H1 (cell line): ENCODE results near the gene CYTL1. TPM values are rescaled to one million over a fixed set of nuclear protein-coding genes. Genes with fewer than 3 reads are reported as not detected.

Source experiments
- CTCF ChIA-PET: fragments of 300-600 bp; sonication (Branson Sonifier 250); formaldehyde crosslinking; loops from one replicate; lab custom pipeline; 2021; ENCODE audit not compliant: partially characterized antibody; lab: Charles Lee
- POLR2A ChIA-PET: fragments of 300-600 bp; sonication (Branson Sonifier 250); formaldehyde crosslinking; loops from one replicate; lab custom pipeline; 2021; ENCODE audit warnings: inconsistent platforms; ENCODE audit not compliant: partially characterized antibody; lab: Charles Lee
- DNase-seq, 2 experiments: peaks; one replicate each; pipeline versions ENCODE4 v3.0.0 to v3.0.0-alpha.2; 2010 to 2022; ENCODE audit warnings: low spot score in 2 of 2, low read depth in 1 of 2, mixed read lengths in 1 of 2
- FAIRE-seq: peaks from 2 replicates; lab custom pipeline; 2011; peaks lifted over from hg19 to GRCh38; lab: Jason Lieb, UNC
- H2AFZ ChIP-seq: 2 replicates; pipeline ENCODE4 v1.8.1; 2012; ENCODE audit warnings: low read length, inconsistent platforms
- H2AK5ac ChIP-seq: 2 replicates; pipeline ENCODE4 v1.6.1; 2013; ENCODE audit warnings: low read depth, low read length
- H2BK120ac ChIP-seq: replicated peaks from 2 replicates; pipeline ENCODE3; 2013; ENCODE audit warnings: low read depth, low read length, inconsistent platforms
- H2BK12ac ChIP-seq: 2 replicates; pipeline ENCODE4 v1.6.1; 2013; ENCODE audit warnings: low read depth, low read length
- H2BK15ac ChIP-seq: 2 replicates; pipeline ENCODE4 v1.6.1; 2013; ENCODE audit warnings: low read length
- H2BK20ac ChIP-seq: 2 replicates; pipeline ENCODE4 v1.6.1; 2013; ENCODE audit warnings: low read length
- H2BK5ac ChIP-seq: 2 replicates; pipeline ENCODE4 v1.6.1; 2013; ENCODE audit warnings: low read depth, low read length
- H3K14ac ChIP-seq: 2 replicates; pipeline ENCODE4 v1.6.1; 2013; ENCODE audit warnings: inconsistent platforms; ENCODE audit not compliant: insufficient read length
- H3K18ac ChIP-seq: 2 replicates; pipeline ENCODE4 v1.6.1; 2013; ENCODE audit warnings: low read length; ENCODE audit errors: extremely low read depth
- H3K23ac ChIP-seq: 2 replicates; pipeline ENCODE4 v1.6.1; 2013; ENCODE audit warnings: inconsistent platforms; ENCODE audit not compliant: insufficient read length
- H3K23me2 ChIP-seq: 2 replicates; pipeline ENCODE4 v1.6.1; 2013; ENCODE audit warnings: low read depth, low read length
- H3K27ac ChIP-seq: 2 replicates; pipeline ENCODE4 v1.6.1; 2011; ENCODE audit warnings: low read depth, low read length, inconsistent platforms
- H3K27me3 ChIP-seq, 4 experiments: replicated peaks in 1 of 4; 1 replicate in 1 of 4; 2 replicates in 3 of 4; pipeline versions ENCODE4 v1.6.1 to v1.8.1; 2011 to 2013; ENCODE audit warnings: low read length in 3 of 4, mild to moderate bottlenecking in 3 of 4, inconsistent platforms in 2 of 4, mixed read lengths in 2 of 4, moderate library complexity in 1 of 4; ENCODE audit not compliant: control insufficient read depth in 3 of 4, insufficient read depth in 3 of 4; ENCODE audit errors: extremely low read depth in 1 of 4
- H3K36me3 ChIP-seq, 4 experiments: 2 replicates each; pipeline versions ENCODE4 v1.6.1 to v1.8.1; 2011 to 2013; ENCODE audit warnings: mild to moderate bottlenecking in 4 of 4, low read length in 3 of 4, moderate library complexity in 2 of 4, control low read depth in 1 of 4, inconsistent platforms in 1 of 4; ENCODE audit not compliant: insufficient read depth in 4 of 4, control insufficient read depth in 2 of 4
- H3K4ac ChIP-seq: replicated peaks from 2 replicates; pipeline ENCODE3; 2013; ENCODE audit warnings: low read length, low read depth, mixed read lengths, inconsistent platforms; ENCODE audit not compliant: insufficient read length
- H3K4me1 ChIP-seq, 4 experiments: replicated peaks in 1 of 4; 1 replicate in 1 of 4; 2 replicates in 3 of 4; pipeline versions ENCODE4 v1.6.1 to v1.8.1; 2011 to 2013; ENCODE audit warnings: low read length in 3 of 4, inconsistent platforms in 2 of 4, mixed read lengths in 1 of 4; ENCODE audit not compliant: insufficient read depth in 4 of 4, control insufficient read depth in 3 of 4
- H3K4me2 ChIP-seq, 2 experiments: 2 replicates each; pipeline versions ENCODE4 v1.6.1 to v1.8.1; 2011 to 2013; ENCODE audit warnings: low read depth in 2 of 2, low read length in 2 of 2, control low read depth in 1 of 2, inconsistent platforms in 1 of 2, mild to moderate bottlenecking in 1 of 2; ENCODE audit not compliant: insufficient read depth in 1 of 2
- H3K4me3 ChIP-seq, 4 experiments: fragments of 200-600, 300-600 bp in 1 of 4; sonication (generic), shearing (Covaris generic), sonication (Bioruptor Twin) in 1 of 4; 2 replicates each; pipeline versions ENCODE4 v1.5.1 to v1.8.1; 2011 to 2016; ENCODE audit warnings: low read length in 4 of 4, low read depth in 3 of 4, control low read depth in 2 of 4, inconsistent platforms in 2 of 4, mild to moderate bottlenecking in 2 of 4, mixed read lengths in 1 of 4, moderate library complexity in 1 of 4; ENCODE audit not compliant: insufficient read depth in 2 of 4; ENCODE audit errors: extremely low read depth in 1 of 4
- H3K56ac ChIP-seq: replicated peaks from 2 replicates; pipeline ENCODE3; 2013; ENCODE audit warnings: low read depth, mild to moderate bottlenecking, mixed read lengths, low read length, inconsistent platforms; ENCODE audit not compliant: insufficient read length
- H3K79me1 ChIP-seq: 2 replicates; pipeline ENCODE4 v1.6.1; 2013; ENCODE audit warnings: low read depth, low read length, control low read depth
- H3K79me2 ChIP-seq, 2 experiments: 2 replicates each; pipeline versions ENCODE4 v1.6.1 to v1.8.1; 2012 to 2013; ENCODE audit warnings: low read length in 2 of 2, mild to moderate bottlenecking in 2 of 2, inconsistent platforms in 1 of 2; ENCODE audit not compliant: insufficient read depth in 2 of 2, control insufficient read depth in 1 of 2
- H3K9ac ChIP-seq, 4 experiments: replicated peaks in 1 of 4; 1 replicate in 1 of 4; 2 replicates in 3 of 4; pipeline versions ENCODE4 v1.6.1 to v1.8.1; 2011 to 2013; ENCODE audit warnings: low read depth in 3 of 4, low read length in 3 of 4, control low read depth in 2 of 4, mild to moderate bottlenecking in 2 of 4, moderate library complexity in 2 of 4, inconsistent platforms in 1 of 4; ENCODE audit errors: extremely low read depth in 1 of 4
- H3K9me3 ChIP-seq, 2 experiments: 2 replicates each; pipeline versions ENCODE4 v1.6.1 to v1.8.1; 2012 to 2013; ENCODE audit warnings: mild to moderate bottlenecking in 2 of 2, moderate library complexity in 2 of 2, control low read depth in 1 of 2, inconsistent platforms in 1 of 2, low read depth in 1 of 2, low read length in 1 of 2, mixed read lengths in 1 of 2; ENCODE audit not compliant: insufficient read depth in 2 of 2
- H4K20me1 ChIP-seq, 2 experiments: replicated peaks in 1 of 2; 2 replicates each; pipeline versions ENCODE3 to v1.8.1; 2011 to 2013; ENCODE audit warnings: inconsistent platforms in 2 of 2, low read length in 2 of 2, mild to moderate bottlenecking in 1 of 2; ENCODE audit not compliant: insufficient read depth in 2 of 2, control insufficient read depth in 1 of 2
- H4K5ac ChIP-seq: 2 replicates; pipeline ENCODE4 v1.6.1; 2013; ENCODE audit warnings: low read length, low read depth, mixed read lengths, inconsistent platforms; ENCODE audit not compliant: insufficient read length
- H4K8ac ChIP-seq: 2 replicates; pipeline ENCODE4 v1.8.0; 2013; ENCODE audit warnings: mild to moderate bottlenecking, moderate library complexity, low read length, inconsistent platforms; ENCODE audit not compliant: insufficient read depth; ENCODE audit errors: extremely low read depth
- H4K91ac ChIP-seq: replicated peaks from 2 replicates; pipeline ENCODE3; 2013; ENCODE audit warnings: low read length, mixed read lengths, inconsistent platforms; ENCODE audit not compliant: insufficient read length
- BACH1 ChIP-seq: IDR thresholded peaks from 2 replicates; pipeline ENCODE4 v1.6.1; 2012; ENCODE audit warnings: low read length, improper control_type of control experiment
- BRCA1 ChIP-seq: IDR thresholded peaks from 2 replicates; pipeline ENCODE4 v1.6.1; 2012; ENCODE audit warnings: low read depth, low read length, improper control_type of control experiment
- CHD1 ChIP-seq: IDR thresholded peaks from 2 replicates; pipeline ENCODE4 v1.6.1; 2012; ENCODE audit warnings: low read depth, low read length, improper control_type of control experiment
- JUND ChIP-seq: IDR thresholded peaks from 2 replicates; pipeline ENCODE4 v1.6.1; 2011; ENCODE audit warnings: mild to moderate bottlenecking, improper control_type of control experiment, low read length
- POLR2AphosphoS5 ChIP-seq: IDR thresholded peaks from 2 replicates; pipeline ENCODE4 v1.6.1; 2011; ENCODE audit warnings: low read depth, low read length
- SAP30 ChIP-seq: fragments of 300-600 bp; sonication (generic); IDR thresholded peaks from 2 replicates; pipeline ENCODE4 v1.7.1; 2012; ENCODE audit warnings: low read length, moderate library complexity, mild to moderate bottlenecking, inconsistent platforms; ENCODE audit not compliant: insufficient read depth, insufficient replicate concordance
- TBP ChIP-seq: IDR thresholded peaks from 2 replicates; pipeline ENCODE4 v1.6.1; 2011; ENCODE audit warnings: low read depth, low read length, improper control_type of control experiment
- WGBS, 2 experiments: shearing (Covaris generic) in 1 of 2; methylation state at CpG; one replicate each; pipeline versions ENCODE4 v1.1.6 to v1.1.7; 2013 to 2015; ENCODE audit warnings: low lambda C conversion rate in 2 of 2, mixed read lengths in 2 of 2, inconsistent platforms in 1 of 2, low coverage in 1 of 2, missing lambda C conversion rate in 1 of 2; ENCODE audit not compliant: insufficient replicate concordance in 2 of 2, insufficient coverage in 1 of 2, insufficient read length in 1 of 2; ENCODE audit errors: extremely low coverage in 1 of 2, missing lambda C conversion rate in 1 of 2; 5-methylcytosine and 5-hydroxymethylcytosine counted together
- polyA plus RNA-seq, 7 experiments: library from polyadenylated mRNA; depleted of rRNA in 3 of 7; stranded (reverse) in 5 of 7; unstranded in 2 of 7; fragments of >200 nt in 5 of 7; fragments of 200-250 nt in 2 of 7; gene quantifications; 1 replicate in 5 of 7; 2 replicates in 1 of 7; 4 replicates in 1 of 7; pipeline versions ENCODE4 v1.2.1 to v1.2.3, GENCODE V29; 2011 to 2013; ENCODE audit warnings: missing spikeins in 2 of 7, mixed read lengths in 2 of 7
- total RNA-seq: library from RNA; stranded (reverse); fragmentation: NEBNext Ultra II Directional; extraction: Animal tissue kit (Norgen Biotek cat#: 25700); gene quantifications from 2 replicates; pipeline ENCODE4 v1.2.1, GENCODE V29; 2021
- TF ChIP-seq, protein P1 (sequence below): IDR thresholded peaks from 2 replicates; pipeline ENCODE4 v1.6.1; 2012; ENCODE audit warnings: inconsistent platforms

The CYTL1 gene
- total and polyA plus RNA-seq, 2 of the 8 experiments (the other 6 are each of a cell fraction or from before 2014, with no cell fraction given), result 8.6 to 9.8 TPM

DNA sequence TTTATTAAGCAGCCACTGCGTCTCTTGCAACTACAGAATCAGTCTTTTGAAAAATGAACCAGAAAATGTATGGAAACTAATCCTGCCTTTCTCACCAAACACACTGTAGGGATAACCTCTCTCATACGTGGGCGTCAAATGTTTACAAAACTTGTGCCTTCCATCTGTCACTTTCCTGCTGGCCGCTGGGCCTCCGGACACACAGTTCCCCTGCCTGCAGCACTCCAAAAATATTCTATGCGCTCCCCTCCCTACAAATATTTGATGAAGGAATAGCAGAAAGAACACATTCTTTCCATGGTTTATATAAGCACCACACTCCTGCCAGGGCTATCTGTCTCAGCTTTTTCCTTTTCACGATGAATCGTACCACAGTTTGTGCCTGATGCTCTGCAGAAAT is 14.9 kb upstream of the CYTL1 start:
- Histone ChIP-seq H4K20me1 (no peaks in the 10 kb centered on the region), H3K79me2 (no peaks in the 10 kb centered on the region), H4K8ac (no peak overlapping the region), H3K23ac (no peak overlapping the region), H2BK120ac (no peak overlapping the region), H2BK5ac (no peak overlapping the region), H3K4me3 (no peak overlapping the region), H2AK5ac (no peak overlapping the region), H3K18ac (no peak overlapping the region), H3K56ac (no peak overlapping the region), H3K14ac (no peak overlapping the region), H3K9ac (no peak overlapping the region), H4K5ac (no peak overlapping the region), H2BK15ac (no peak overlapping the region), H2AFZ (no peak overlapping the region), H4K91ac (no peak overlapping the region), H3K4ac (no peak overlapping the region), H3K79me1 (no peaks in the 10 kb centered on the region), H3K4me1 (no peaks in the 10 kb centered on the region), H2BK20ac (no peak overlapping the region), H3K27ac (no peak overlapping the region), H3K36me3 (no peaks in the 10 kb centered on the region), H3K4me2 (no peak overlapping the region), H2BK12ac (no peak overlapping the region), H3K27me3 (no peaks in the 10 kb centered on the region), H3K9me3 (no peaks in the 10 kb centered on the region), H3K23me2 (no peaks in the 10 kb centered on the region)
- no peak for TF ChIP-seq BRCA1
- TF ChIP-seq POLR2AphosphoS5, result no peak
- TF ChIP-seq TBP, result no peak
- TF ChIP-seq BACH1, result no peak
- TF ChIP-seq, protein P1, sequence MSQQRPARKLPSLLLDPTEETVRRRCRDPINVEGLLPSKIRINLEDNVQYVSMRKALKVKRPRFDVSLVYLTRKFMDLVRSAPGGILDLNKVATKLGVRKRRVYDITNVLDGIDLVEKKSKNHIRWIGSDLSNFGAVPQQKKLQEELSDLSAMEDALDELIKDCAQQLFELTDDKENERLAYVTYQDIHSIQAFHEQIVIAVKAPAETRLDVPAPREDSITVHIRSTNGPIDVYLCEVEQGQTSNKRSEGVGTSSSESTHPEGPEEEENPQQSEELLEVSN, result no peak
- no peak for TF ChIP-seq CHD1
- no peak for TF ChIP-seq JUND
- no peak for TF ChIP-seq SAP30
- DNase-seq, result no peak
- no peak for FAIRE-seq
- ChIA-PET CTCF (interaction anchor here (0.5 kb wide), 1 partner anchor 15 kb away, joined by 3 read pairs; no protein-coding TSS in a partner anchor), POLR2A (interaction anchor here (0.7 kb wide), 1 partner anchor 12 kb away, joined by 3 read pairs; no protein-coding TSS in a partner anchor)
- WGBS, 2 experiments, result 94% methylated on average over 8 of the region's 8 CpGs; no CpG with 5 or more reads in 1 of the 2 experiments
